ENCODE measurements around the gene MPO. TPM values are rescaled to one million over a fixed set of nuclear protein-coding genes. Genes with fewer than 3 reads are reported as not detected.

MPO gene
- total RNA-seq, 1 experiment from 2014 or later = not detected

- Histone ChIP-seq H3K79me2 (ENCODE audit: insufficient read depth, low read length) (no peaks in the 10 kb centered on the region), H3K27ac (ENCODE audit: insufficient read length, low read depth, low read length) (no peak overlapping the region), H3K23ac (ENCODE audit: insufficient read length, low read depth, low read length) (no peak overlapping the region), H3K4me1 (ENCODE audit: insufficient read depth, low read length) (no peaks in the 10 kb centered on the region), H3K18ac (ENCODE audit: insufficient read length, low read depth, low read length) (no peak overlapping the region), H4K91ac (ENCODE audit: insufficient read length, low read depth, low read length) (no peak overlapping the region), H3K14ac (ENCODE audit: insufficient read depth, low read length) (no peak overlapping the region; the same call in 1 of the 2 replicates), H3K56ac (ENCODE audit: insufficient read length, low read depth, low read length) (no peak overlapping the region), H2AK5ac (ENCODE audit: insufficient read length, low read length) (no peak overlapping the region), H2BK5ac (ENCODE audit: insufficient read length, low read length) (no peak overlapping the region), H3K4me2 (ENCODE audit: insufficient read depth, insufficient read length, low read length) (no peak overlapping the region), H3K9me3 (ENCODE audit: control insufficient read depth, low read depth, low read length) (no peaks in the 10 kb centered on the region), H4K20me1 (ENCODE audit: control insufficient read depth, insufficient read depth, insufficient read length) (no peaks in the 10 kb centered on the region), H3K79me1 (ENCODE audit: insufficient read depth, low read depth, low read length, poor library complexity, severe bottlenecking) (no peaks in the 10 kb centered on the region), H2BK120ac (ENCODE audit: low read depth, low read length, poor library complexity, severe bottlenecking) (no peak overlapping the region), H2BK15ac (ENCODE audit: low read depth, low read length) (no peak overlapping the region), H3K23me2 (ENCODE audit: insufficient read length, low read depth, low read length, poor library complexity, severe bottlenecking) (peaks cover 3% of the 10 kb centered on the region), H3K4ac (ENCODE audit: low read depth, low read length) (no peak overlapping the region), H4K5ac (ENCODE audit: insufficient read length, low read depth, low read length) (no peak overlapping the region), H3K9ac (ENCODE audit: extremely low read depth, insufficient read length, low read length) (no peak overlapping the region), H2AFZ (ENCODE audit: low read length) (no peak overlapping the region), H2BK20ac (ENCODE audit: low read depth, low read length, poor library complexity, severe bottlenecking) (no peak overlapping the region), H3T11ph (ENCODE audit: low read length) (no peak overlapping the region), H4K8ac (replicated peaks; ENCODE audit: insufficient read length, low read depth, low read length) (no peak overlapping the region), H3K27me3 (ENCODE audit: insufficient read depth, low read length) (no peaks in the 10 kb centered on the region; the same call in 1 of the 2 replicates), H2BK12ac (ENCODE audit: insufficient read length, low read depth, low read length) (no peak overlapping the region)
- Mint-ChIP-seq H3K4me1 (peaks cover 8 to 10% of the 10 kb centered on the region in 2 experiments), H3K4me3 (no peak overlapping the region), H3K9me3 (no peaks in the 10 kb centered on the region), H3K27ac (no peak overlapping the region), H3K27me3 (ENCODE audit: low read depth) (peaks cover 37% of the 10 kb centered on the region), H3K36me3 (ENCODE audit: insufficient read depth in 1 of 3, low read depth in 3 of 3) (peaks cover 0 to 13% (median 2%) of the 10 kb centered on the region in 3 experiments; a peak in 5 of 7 replicates)
- WGBS (ENCODE audit: extremely low coverage, insufficient read length, low lambda C conversion rate) = no CpG with 5 or more reads among the region's 7 CpGs
- no peak for TF ChIP-seq CTCF (conservative IDR thresholded peaks at IDR 0.05)
- DNase-seq = no peak
Measured at GRCh38 chr17:58318627-58319172, 38.0 kb upstream of the MPO start.
